Astrocyte (in vitro differentiated cells and primary cell): ENCODE data around the gene METTL9. TPM values are rescaled to one million over a fixed set of nuclear protein-coding genes. Genes with fewer than 3 reads are reported as not detected.
"Not testable (repeated sequence)": the region's sequence is repeated elsewhere in the genome, so short reads cannot be mapped to it uniquely, and the experiment has no call there.

Experiments used
- DNase-seq: peaks from one replicate; pipeline ENCODE4 v3.0.0-alpha.2; 2010; ENCODE audit warnings: low read depth
- FAIRE-seq: peaks from 2 replicates; lab custom pipeline; 2011; peaks lifted over from hg19 to GRCh38; lab: Jason Lieb, UNC
- H2AFZ ChIP-seq: 2 replicates; pipeline ENCODE4 v1.6.0; 2012; ENCODE audit warnings: low read depth, low read length, inconsistent platforms
- H3K27ac ChIP-seq: 2 replicates; pipeline ENCODE4 v1.5.1; 2011; ENCODE audit warnings: low read depth, low read length, inconsistent platforms
- H3K27me3 ChIP-seq: 2 replicates; pipeline ENCODE4 v1.6.0; 2011; ENCODE audit warnings: low read length, inconsistent platforms; ENCODE audit not compliant: insufficient read depth
- H3K36me3 ChIP-seq: 2 replicates; pipeline ENCODE4 v1.5.1; 2011; ENCODE audit warnings: low read length, inconsistent platforms; ENCODE audit not compliant: insufficient read depth
- H3K4me1 ChIP-seq: 2 replicates; pipeline ENCODE4 v1.5.1; 2011; ENCODE audit warnings: low read length, inconsistent platforms; ENCODE audit not compliant: insufficient read depth
- H3K4me2 ChIP-seq: 2 replicates; pipeline ENCODE4 v1.6.0; 2012; ENCODE audit warnings: low read length, inconsistent platforms
- H3K4me3 ChIP-seq: 2 replicates; pipeline ENCODE4 v1.5.1; 2011; ENCODE audit warnings: low read depth, mild to moderate bottlenecking, low read length, inconsistent platforms; ENCODE audit not compliant: insufficient read depth
- H3K79me2 ChIP-seq: 2 replicates; pipeline ENCODE4 v1.6.0; 2012; ENCODE audit warnings: mild to moderate bottlenecking, low read length, inconsistent platforms; ENCODE audit not compliant: insufficient read depth
- H3K9ac ChIP-seq: 2 replicates; pipeline ENCODE4 v1.6.0; 2012; ENCODE audit warnings: mild to moderate bottlenecking, low read length, inconsistent platforms
- H3K9me3 ChIP-seq: 2 replicates; pipeline ENCODE4 v1.5.1; 2012; ENCODE audit warnings: low read depth, mild to moderate bottlenecking, low read length, inconsistent platforms; ENCODE audit not compliant: insufficient read depth
- H4K20me1 ChIP-seq: 2 replicates; pipeline ENCODE4 v1.6.0; 2012; ENCODE audit warnings: low read length, inconsistent platforms; ENCODE audit not compliant: insufficient read depth
- H3K27ac Mint-ChIP-seq: one replicate; pipeline ENCODE4 v1.8.0; 2021; ENCODE audit warnings: mild to moderate bottlenecking, mixed read lengths; ENCODE audit not compliant: unreplicated experiment
- H3K27me3 Mint-ChIP-seq: one replicate; pipeline ENCODE4 v1.8.0; 2021; ENCODE audit warnings: low read depth, mixed read lengths; ENCODE audit not compliant: unreplicated experiment
- H3K36me3 Mint-ChIP-seq: one replicate; pipeline ENCODE4 v1.8.0; 2021; ENCODE audit warnings: low read depth, mixed read lengths; ENCODE audit not compliant: unreplicated experiment
- H3K4me1 Mint-ChIP-seq: one replicate; pipeline ENCODE4 v1.8.0; 2021; ENCODE audit warnings: low read depth, mixed read lengths; ENCODE audit not compliant: unreplicated experiment
- H3K4me3 Mint-ChIP-seq: one replicate; pipeline ENCODE4 v1.8.0; 2021; ENCODE audit warnings: mild to moderate bottlenecking, moderate library complexity, mixed read lengths; ENCODE audit not compliant: unreplicated experiment
- H3K9me3 Mint-ChIP-seq: one replicate; pipeline ENCODE4 v1.8.0; 2021; ENCODE audit warnings: mild to moderate bottlenecking, mixed read lengths; ENCODE audit not compliant: unreplicated experiment
- CTCF ChIP-seq: IDR thresholded peaks from 2 replicates; pipeline ENCODE4 v1.5.1; 2011; ENCODE audit warnings: low read depth, mild to moderate bottlenecking, inconsistent platforms, low read length, moderate library complexity; ENCODE audit not compliant: insufficient read depth
- EZH2 ChIP-seq: IDR thresholded peaks from 2 replicates; pipeline ENCODE4 v1.6.1; 2012; ENCODE audit warnings: mild to moderate bottlenecking, low read length, inconsistent platforms; ENCODE audit not compliant: insufficient read depth
- total RNA-seq: library from RNA; stranded (reverse); gene quantifications from 2 replicates; pipeline ENCODE4 v1.2.1, GENCODE V29; 2021

METTL9 gene
- total RNA-seq, 1 donor from 2014 or later = 88.1 TPM

- Histone ChIP-seq H4K20me1 (no peaks in the 10 kb centered on the region), H3K79me2 (no peaks in the 10 kb centered on the region), H3K4me1 (no peaks in the 10 kb centered on the region), H3K27ac (no peak overlapping the region), H3K36me3 (no peaks in the 10 kb centered on the region), H2AFZ (no peak overlapping the region), H3K4me3 (no peak overlapping the region), H3K9ac (no peak overlapping the region), H3K9me3 (no peaks in the 10 kb centered on the region), H3K27me3 (peaks cover 7% of the 10 kb centered on the region), H3K4me2 (no peak overlapping the region)
- Mint-ChIP-seq H3K4me3 (no peak overlapping the region), H3K36me3 (no peaks in the 10 kb centered on the region), H3K4me1 (no peaks in the 10 kb centered on the region), H3K27ac (no peak overlapping the region), H3K9me3 (peaks cover 2% of the 10 kb centered on the region), H3K27me3 (peaks cover 35% of the 10 kb centered on the region)
- TF ChIP-seq CTCF (no peak), EZH2 (no peak)
- no peak for DNase-seq
- FAIRE-seq = no peak
Observed at GRCh38 chr16:21560462-21560861, 38.9 kb upstream of the METTL9 start.

GRCh38 chr16:21563676-21564075 lies 35.7 kb upstream of the METTL9 start:
- no peak for FAIRE-seq
- H3K4me1 ChIP-seq = no peaks in the 10 kb centered on the region
- no peaks in the 10 kb centered on the region for H3K79me2 ChIP-seq
- no peak overlapping the region for H3K27ac ChIP-seq
- peaks cover 11% of the 10 kb centered on the region for H3K27me3 ChIP-seq
- no peak for DNase-seq
- no peak overlapping the region for H3K4me2 ChIP-seq
- peaks cover 19% of the 10 kb centered on the region for H3K27me3 Mint-ChIP-seq
- TF ChIP-seq CTCF (no peak), EZH2 (no peak)
- H3K9me3 ChIP-seq = no peaks in the 10 kb centered on the region
- no peak overlapping the region for H3K27ac Mint-ChIP-seq
- no peak overlapping the region for H2AFZ ChIP-seq
- H3K4me3 Mint-ChIP-seq = no peak overlapping the region
- peaks cover 2% of the 10 kb centered on the region for H3K9me3 Mint-ChIP-seq
- no peaks in the 10 kb centered on the region for H3K4me1 Mint-ChIP-seq
- no peak overlapping the region for H3K9ac ChIP-seq
- H4K20me1 ChIP-seq = no peaks in the 10 kb centered on the region
- H3K36me3 Mint-ChIP-seq = no peaks in the 10 kb centered on the region
- no peaks in the 10 kb centered on the region for H3K36me3 ChIP-seq
- no peak overlapping the region for H3K4me3 ChIP-seq

GRCh38 chr16:21564367-21564766 lies 35.0 kb upstream of the METTL9 start:
- H3K36me3 ChIP-seq, H3K4me3 Mint-ChIP-seq, H3K9ac ChIP-seq, FAIRE-seq, H3K27ac ChIP-seq, H3K4me2 ChIP-seq, H3K4me1 Mint-ChIP-seq, DNase-seq, H3K4me3 ChIP-seq, H3K36me3 Mint-ChIP-seq, H4K20me1 ChIP-seq, H3K27ac Mint-ChIP-seq, H3K4me1 ChIP-seq, H2AFZ ChIP-seq, H3K79me2 ChIP-seq, H3K9me3 Mint-ChIP-seq, H3K9me3 ChIP-seq: not testable (repeated sequence)
- H3K27me3 Mint-ChIP-seq = peaks cover 19% of the 10 kb centered on the region
- peaks cover 11% of the 10 kb centered on the region for H3K27me3 ChIP-seq
